ENCODE data around the gene PDZRN3. TPM values are rescaled to one million over a fixed set of nuclear protein-coding genes. Genes with fewer than 3 reads are reported as not detected.

PDZRN3 gene
- total RNA-seq, 1 donor from 2014 or later = 23.9 TPM

DNA sequence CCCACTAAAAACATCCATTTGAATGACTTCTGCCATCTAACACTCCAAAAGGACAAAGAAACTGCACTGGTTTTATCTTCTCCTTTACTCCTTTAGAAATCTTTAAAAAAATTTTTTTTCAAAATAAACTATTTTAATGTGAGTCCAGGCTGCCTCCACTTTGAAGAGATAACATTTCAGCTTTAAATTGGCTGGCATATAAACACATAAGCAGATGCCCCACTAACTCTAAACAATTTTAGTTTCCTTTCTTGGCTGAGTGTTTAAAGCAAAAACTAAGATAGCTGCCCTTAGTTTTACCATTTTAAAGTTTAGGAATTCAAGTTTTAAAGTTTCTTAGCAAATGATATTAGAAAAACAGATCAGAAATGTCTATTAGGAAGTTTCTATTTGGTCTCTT lies 39.9 kb downstream of the PDZRN3 start:
- no peaks in the 10 kb centered on the region for H3K36me3 ChIP-seq
- no peak for ATAC-seq
- TF ChIP-seq, protein P1, sequence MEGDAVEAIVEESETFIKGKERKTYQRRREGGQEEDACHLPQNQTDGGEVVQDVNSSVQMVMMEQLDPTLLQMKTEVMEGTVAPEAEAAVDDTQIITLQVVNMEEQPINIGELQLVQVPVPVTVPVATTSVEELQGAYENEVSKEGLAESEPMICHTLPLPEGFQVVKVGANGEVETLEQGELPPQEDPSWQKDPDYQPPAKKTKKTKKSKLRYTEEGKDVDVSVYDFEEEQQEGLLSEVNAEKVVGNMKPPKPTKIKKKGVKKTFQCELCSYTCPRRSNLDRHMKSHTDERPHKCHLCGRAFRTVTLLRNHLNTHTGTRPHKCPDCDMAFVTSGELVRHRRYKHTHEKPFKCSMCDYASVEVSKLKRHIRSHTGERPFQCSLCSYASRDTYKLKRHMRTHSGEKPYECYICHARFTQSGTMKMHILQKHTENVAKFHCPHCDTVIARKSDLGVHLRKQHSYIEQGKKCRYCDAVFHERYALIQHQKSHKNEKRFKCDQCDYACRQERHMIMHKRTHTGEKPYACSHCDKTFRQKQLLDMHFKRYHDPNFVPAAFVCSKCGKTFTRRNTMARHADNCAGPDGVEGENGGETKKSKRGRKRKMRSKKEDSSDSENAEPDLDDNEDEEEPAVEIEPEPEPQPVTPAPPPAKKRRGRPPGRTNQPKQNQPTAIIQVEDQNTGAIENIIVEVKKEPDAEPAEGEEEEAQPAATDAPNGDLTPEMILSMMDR (IDR thresholded peaks at IDR 0.05) = no peak
- intact Hi-C loops (cut with DNase I) = no loop called here
- H3K27me3 ChIP-seq = no peaks in the 10 kb centered on the region
- no peaks in the 10 kb centered on the region for H3K9me3 ChIP-seq
- no peak overlapping the region for H3K27ac ChIP-seq
- no peak for DNase-seq
- peaks cover 6% of the 10 kb centered on the region for H3K4me1 ChIP-seq
- H3K4me3 ChIP-seq = no peak overlapping the region

DNA sequence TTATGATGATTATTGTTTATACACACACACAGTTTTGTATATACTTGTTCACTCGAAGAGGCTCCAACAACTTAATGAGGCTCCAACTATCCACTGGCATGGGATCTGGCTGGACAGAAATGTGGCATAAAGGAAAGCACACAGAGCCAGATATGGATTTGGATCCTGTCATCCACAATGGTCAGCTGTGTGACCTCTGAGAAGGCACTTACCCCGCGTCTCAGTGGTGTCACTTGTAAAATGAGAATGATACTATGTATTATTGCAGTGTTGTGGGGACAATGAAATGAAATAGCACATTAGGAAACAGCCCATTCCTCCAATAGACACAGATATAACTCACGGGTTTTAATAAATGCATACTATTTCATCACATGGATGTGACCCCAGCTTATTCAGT lies 42.2 kb downstream of the PDZRN3 start:
- intact Hi-C loops (cut with DNase I) = no loop called here
- ATAC-seq = no peak
- H3K27me3 ChIP-seq = no peaks in the 10 kb centered on the region
- TF ChIP-seq, protein P1 (IDR thresholded peaks at IDR 0.05) = no peak
- H3K27ac ChIP-seq = no peak overlapping the region
- H3K4me3 ChIP-seq = no peak overlapping the region
- peaks cover 6% of the 10 kb centered on the region for H3K4me1 ChIP-seq
- no peaks in the 10 kb centered on the region for H3K9me3 ChIP-seq
- no peak for DNase-seq
- no peaks in the 10 kb centered on the region for H3K36me3 ChIP-seq

DNA sequence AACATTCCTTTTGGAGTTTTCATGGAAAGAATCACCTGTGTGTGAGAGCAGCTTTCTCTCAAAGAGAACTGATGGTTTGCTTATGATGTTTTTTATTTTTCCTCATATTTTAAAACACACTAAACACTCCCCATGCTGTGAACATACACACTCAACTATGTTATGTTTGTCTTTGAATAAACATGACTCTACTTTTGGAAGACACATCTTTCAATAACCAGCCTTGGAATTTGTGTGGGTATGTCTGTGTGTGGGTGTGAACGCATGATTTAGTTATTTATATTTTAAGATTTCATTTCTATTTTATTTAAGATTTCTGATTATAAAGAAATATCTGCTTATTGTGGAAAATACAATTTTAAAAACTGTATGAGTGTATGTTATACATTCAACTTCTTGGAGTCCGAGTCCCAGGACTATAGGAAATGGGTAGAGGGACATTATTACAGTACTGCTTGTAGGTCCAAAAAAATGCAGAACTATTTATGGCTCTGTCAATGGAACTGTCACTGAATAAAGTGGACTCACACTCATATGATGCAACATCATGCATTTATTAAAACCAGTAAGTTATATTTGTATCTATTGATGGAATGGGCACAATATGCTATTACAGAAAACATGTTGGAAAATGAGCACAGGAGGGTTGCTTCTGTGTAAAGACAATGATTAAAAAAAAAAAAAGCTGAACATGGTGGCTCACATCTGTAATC lies 43.5 kb downstream of the PDZRN3 start:
- H3K27me3 ChIP-seq = no peaks in the 10 kb centered on the region
- no peak for DNase-seq
- TF ChIP-seq, protein P1 (IDR thresholded peaks at IDR 0.05) = no peak
- intact Hi-C loops (cut with DNase I) = no loop called here
- H3K4me1 ChIP-seq = peaks cover 6% of the 10 kb centered on the region
- no peak overlapping the region for H3K4me3 ChIP-seq
- H3K27ac ChIP-seq = no peak overlapping the region
- no peaks in the 10 kb centered on the region for H3K36me3 ChIP-seq
- ATAC-seq = no peak
- H3K9me3 ChIP-seq = no peaks in the 10 kb centered on the region

DNA sequence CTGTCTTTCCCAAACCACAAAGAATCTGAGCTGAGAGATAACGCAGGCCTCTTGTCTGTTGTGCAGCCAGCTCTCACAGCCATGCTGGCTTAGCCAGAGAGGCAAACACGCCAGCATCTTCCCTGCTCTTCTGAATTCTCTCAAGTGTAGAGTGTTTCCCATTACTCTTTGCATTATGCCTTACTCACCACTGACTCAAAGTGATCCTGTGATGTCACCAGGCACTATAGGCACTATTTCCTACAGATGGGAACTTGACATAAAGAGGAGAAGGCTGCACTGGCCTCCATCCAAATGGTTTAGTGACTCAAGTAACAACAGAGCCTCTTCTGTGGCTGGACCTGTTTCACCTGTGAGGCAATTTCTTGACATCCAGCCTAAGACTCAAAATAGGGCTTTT lies 44.4 kb downstream of the PDZRN3 start:
- DNase-seq = no peak
- no peaks in the 10 kb centered on the region for H3K27me3 ChIP-seq
- no peaks in the 10 kb centered on the region for H3K9me3 ChIP-seq
- H3K4me3 ChIP-seq = no peak overlapping the region
- TF ChIP-seq, protein P1 (IDR thresholded peaks at IDR 0.05) = no peak
- H3K36me3 ChIP-seq = no peaks in the 10 kb centered on the region
- intact Hi-C loops (cut with DNase I) = no loop called here
- peaks cover 6% of the 10 kb centered on the region for H3K4me1 ChIP-seq
- ATAC-seq = no peak
- H3K27ac ChIP-seq = no peak overlapping the region

DNA sequence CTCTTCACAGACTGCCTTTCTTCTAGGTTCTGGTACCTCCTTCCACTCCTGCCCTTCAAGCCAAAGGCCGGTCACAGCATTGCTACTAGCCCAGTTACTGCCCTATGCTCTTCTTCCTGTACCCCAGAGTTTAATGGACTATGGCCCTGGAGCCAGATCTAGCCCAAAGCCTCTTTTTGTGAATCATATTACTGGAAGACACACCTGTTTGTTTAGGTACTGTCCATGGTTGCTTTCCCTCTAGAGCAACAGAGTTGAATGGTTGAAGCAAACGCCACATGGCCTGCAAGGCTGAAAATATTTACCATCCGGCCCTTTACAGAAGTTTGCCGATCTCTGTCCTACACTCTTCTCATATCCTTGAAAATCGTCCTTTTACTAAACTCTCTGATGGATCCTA lies 47.0 kb downstream of the PDZRN3 start:
- Histone ChIP-seq H3K27me3 (no peaks in the 10 kb centered on the region), H3K36me3 (no peaks in the 10 kb centered on the region), H3K9me3 (no peaks in the 10 kb centered on the region), H3K27ac (no peak overlapping the region), H3K4me1 (peaks cover 6% of the 10 kb centered on the region), H3K4me3 (no peak overlapping the region)
- ATAC-seq (no peak), DNase-seq (no peak)
- intact Hi-C loops (cut with DNase I) = no loop called here
- TF ChIP-seq, protein P1 (IDR thresholded peaks at IDR 0.05) = no peak
